ENCODE measurements around the gene DLGAP4. TPM values are rescaled to one million over a fixed set of nuclear protein-coding genes. Genes with fewer than 3 reads are reported as not detected.

The DLGAP4 gene
- total and polyA plus RNA-seq, 10 of the 15 experiments (the other 5 are each of a cell fraction or from before 2014, with no cell fraction given) = 0.42 to 43.3 (median 19.0) TPM

DNA sequence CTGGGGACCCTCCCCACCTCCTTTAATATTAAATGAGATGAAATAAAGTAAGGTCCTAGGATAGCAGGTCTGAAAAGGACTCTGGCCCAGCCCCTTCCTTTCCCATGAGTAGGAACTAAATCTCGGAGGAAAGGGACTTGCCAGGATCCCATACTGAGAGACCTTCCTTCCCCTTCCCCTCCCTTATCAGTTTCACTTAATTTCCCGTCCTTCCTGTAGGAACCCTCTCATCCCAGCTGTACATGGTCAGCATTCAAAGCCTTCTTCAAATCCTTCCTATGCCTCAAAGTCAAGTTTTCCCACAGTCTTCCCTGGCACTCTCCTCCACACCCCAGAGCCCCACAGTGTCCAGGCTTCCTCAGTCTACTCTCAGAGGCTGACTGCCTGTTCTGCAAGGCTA is 163.8 kb downstream of the DLGAP4 start:
- SMC1A ChIA-PET (ENCODE audit: uncharacterized antibody, unreplicated experiment) = interaction anchor here (1.8 to 3.2 kb wide), 2 partner anchors 13 to 31 kb away, joined by 8 to 17 read pairs; no protein-coding TSS in a partner anchor
- ATAC-seq (no peak), FAIRE-seq (no peak), DNase-seq (ENCODE audit: low read depth, low spot score) (no peak)
- Histone ChIP-seq H3K36me3 (ENCODE audit: control insufficient read depth in 2 of 2, insufficient read depth in 2 of 2, low read length in 1 of 2) (peaks cover 0 to 2% of the 10 kb centered on the region in 2 experiments; a peak in 1 of 4 replicates), H3K4me3 (peak overlapping the region; percentile 15; the same call in 1 of the 2 replicates), H3K79me2 (ENCODE audit: control insufficient read depth, insufficient read depth, low read length) (peaks cover 66% of the 10 kb centered on the region), H3K4me2 (ENCODE audit: control insufficient read depth, insufficient read depth) (peak overlapping the region; percentile 73), H2AFZ (ENCODE audit: control insufficient read depth, low read depth, low read length) (no peak overlapping the region), H3K27me3 (replicated peaks in 1 of 2; ENCODE audit: control insufficient read depth in 2 of 2, insufficient read depth in 2 of 2, low read length in 1 of 2) (no peaks in the 10 kb centered on the region), H3K27ac (ENCODE audit: control insufficient read depth, insufficient read depth) (peak overlapping the region; percentile 63), H3K9me3 (replicated peaks; ENCODE audit: control insufficient read depth, insufficient read depth, low read length) (no peaks in the 10 kb centered on the region), H3K4me1 (ENCODE audit: control insufficient read depth, insufficient read depth, low read length) (peaks cover 56% of the 10 kb centered on the region), H4K20me1 (ENCODE audit: control insufficient read depth, insufficient read depth) (no peaks in the 10 kb centered on the region), H3K9ac (ENCODE audit: control insufficient read depth, insufficient read depth, low read length) (0 out of 2 replicates have a peak overlapping the region, but pooled peaks have one; percentile 15)
- intact Hi-C loops (cut with micrococcal nuclease; ENCODE audit: unreplicated experiment) (loop anchor here (10.0 kb wide), 3 partner anchors 105 to 375 kb away; partner anchors contain the start of gene TGIF2), in situ Hi-C loops (cut with MboI) (no loop called here)
- POLR2A ChIA-PET = interaction anchor here (1.1 to 1.7 kb wide), 3 partner anchors 8 to 24 kb away, joined by 3 to 4 read pairs (median 3); no protein-coding TSS in a partner anchor
- CTCF ChIA-PET = interaction anchor here (0.6 to 1.9 kb wide), 3 partner anchors 22 to 134 kb away, joined by 3 to 10 read pairs (median 3); no protein-coding TSS in a partner anchor
- RAD21 ChIA-PET (ENCODE audit: unreplicated experiment) = interaction anchor here (1.3 kb wide), 1 partner anchor 9 kb away, joined by 3 read pairs; no protein-coding TSS in a partner anchor
- no TSS peak for BruUV-seq (replicated peaks)
- TF ChIP-seq STAT3 (IDR thresholded peaks at IDR 0.05; ENCODE audit: low read depth, low read length) (no peak), WRNIP1 (IDR thresholded peaks at IDR 0.05; ENCODE audit: borderline replicate concordance, low read depth, low read length) (0 out of 2 replicates have a peak, but pooled peaks have one; percentile 61)
- 21% methylated on average over 2 of the region's 2 CpGs for WGBS (ENCODE audit: insufficient coverage, insufficient replicate concordance, low lambda C conversion rate, missing lambda C conversion rate)

GRCh38 chr20:36471885-36472636 is 165.9 kb downstream of the DLGAP4 start:
- Histone ChIP-seq H3K9ac (ENCODE audit: control insufficient read depth, insufficient read depth, low read length) (peak overlapping the region; percentile 65), H3K36me3 (ENCODE audit: control insufficient read depth in 2 of 2, insufficient read depth in 2 of 2, low read length in 1 of 2) (no peaks in the 10 kb centered on the region; a peak in 1 of 4 replicates), H3K79me2 (ENCODE audit: control insufficient read depth, insufficient read depth, low read length) (peaks cover 46% of the 10 kb centered on the region), H4K20me1 (ENCODE audit: control insufficient read depth, insufficient read depth) (no peaks in the 10 kb centered on the region), H3K9me3 (replicated peaks; ENCODE audit: control insufficient read depth, insufficient read depth, low read length) (no peaks in the 10 kb centered on the region), H3K27me3 (replicated peaks in 1 of 2; ENCODE audit: control insufficient read depth in 2 of 2, insufficient read depth in 2 of 2, low read length in 1 of 2) (no peaks in the 10 kb centered on the region), H3K27ac (ENCODE audit: control insufficient read depth, insufficient read depth) (peak overlapping the region; percentile 74), H2AFZ (ENCODE audit: control insufficient read depth, low read depth, low read length) (peak overlapping the region; percentile 68), H3K4me2 (ENCODE audit: control insufficient read depth, insufficient read depth) (peak overlapping the region; percentile 82), H3K4me3 (peak overlapping the region; percentile 10), H3K4me1 (ENCODE audit: control insufficient read depth, insufficient read depth, low read length) (peaks cover 36% of the 10 kb centered on the region)
- CTCF ChIA-PET = interaction anchor here (0.7 to 2.7 kb wide), 9 partner anchors 8 to 365 kb away, joined by 3 to 11 read pairs (median 4); no protein-coding TSS in a partner anchor
- ATAC-seq = peak; percentile 17; the same call in 1 of the 3 replicates
- DNase-seq (ENCODE audit: low read depth, low spot score) = no peak
- WGBS (ENCODE audit: insufficient coverage, insufficient replicate concordance, low lambda C conversion rate, missing lambda C conversion rate) = 89% methylated on average over 9 of the region's 9 CpGs
- intact Hi-C loops (cut with micrococcal nuclease; ENCODE audit: unreplicated experiment) (no loop called here), in situ Hi-C loops (cut with MboI) (no loop called here)
- SMC1A ChIA-PET (ENCODE audit: uncharacterized antibody, unreplicated experiment) = interaction anchor here (0.5 to 3.5 kb wide), 9 partner anchors 10 to 865 kb away, joined by 3 to 17 read pairs (median 6); no protein-coding TSS in a partner anchor
- FAIRE-seq = no peak
- POLR2A ChIA-PET = interaction anchor here (0.7 to 1.8 kb wide), 5 partner anchors 9 to 703 kb away, joined by 3 to 9 read pairs (median 5); no protein-coding TSS in a partner anchor
- no TSS peak for BruUV-seq (replicated peaks)
- RAD21 ChIA-PET (ENCODE audit: unreplicated experiment) = interaction anchor here (0.7 to 2.0 kb wide), 4 partner anchors 13 to 273 kb away, joined by 3 to 7 read pairs (median 4); no protein-coding TSS in a partner anchor
- TF ChIP-seq REST (IDR thresholded peaks at IDR 0.05; ENCODE audit: low read depth, low read length) = no peak
- no peak for TF ChIP-seq BRCA1 (IDR thresholded peaks at IDR 0.05; ENCODE audit: low read depth, low read length)
- TF ChIP-seq, protein P1, sequence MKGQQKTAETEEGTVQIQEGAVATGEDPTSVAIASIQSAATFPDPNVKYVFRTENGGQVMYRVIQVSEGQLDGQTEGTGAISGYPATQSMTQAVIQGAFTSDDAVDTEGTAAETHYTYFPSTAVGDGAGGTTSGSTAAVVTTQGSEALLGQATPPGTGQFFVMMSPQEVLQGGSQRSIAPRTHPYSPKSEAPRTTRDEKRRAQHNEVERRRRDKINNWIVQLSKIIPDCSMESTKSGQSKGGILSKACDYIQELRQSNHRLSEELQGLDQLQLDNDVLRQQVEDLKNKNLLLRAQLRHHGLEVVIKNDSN (IDR thresholded peaks at IDR 0.05; ENCODE audit: borderline replicate concordance, extremely low read length, insufficient read depth, low read depth, low read length) = no peak
- TF ChIP-seq, protein P2, sequence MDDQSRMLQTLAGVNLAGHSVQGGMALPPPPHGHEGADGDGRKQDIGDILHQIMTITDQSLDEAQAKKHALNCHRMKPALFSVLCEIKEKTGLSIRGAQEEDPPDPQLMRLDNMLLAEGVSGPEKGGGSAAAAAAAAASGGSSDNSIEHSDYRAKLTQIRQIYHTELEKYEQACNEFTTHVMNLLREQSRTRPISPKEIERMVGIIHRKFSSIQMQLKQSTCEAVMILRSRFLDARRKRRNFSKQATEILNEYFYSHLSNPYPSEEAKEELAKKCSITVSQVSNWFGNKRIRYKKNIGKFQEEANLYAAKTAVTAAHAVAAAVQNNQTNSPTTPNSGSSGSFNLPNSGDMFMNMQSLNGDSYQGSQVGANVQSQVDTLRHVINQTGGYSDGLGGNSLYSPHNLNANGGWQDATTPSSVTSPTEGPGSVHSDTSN (IDR thresholded peaks at IDR 0.05; ENCODE audit: insufficient replicate concordance, low read depth, low read length) = no peak
- TF ChIP-seq FOXM1 (IDR thresholded peaks at IDR 0.05; ENCODE audit: low read depth, low read length) = no peak
- no peak for TF ChIP-seq CREB1 (IDR thresholded peaks at IDR 0.05; ENCODE audit: low read depth)

Data from GM12878 (cell line).